ENCODE results near the gene C10orf62. TPM values are rescaled to one million over a fixed set of nuclear protein-coding genes. Genes with fewer than 3 reads are reported as not detected.
"Not testable (repeated sequence)": the region's sequence is repeated elsewhere in the genome, so short reads cannot be mapped to it uniquely, and the experiment has no call there.

C10orf62 gene
- total RNA-seq, 2 donors from 2014 or later: not detected

- Mint-ChIP-seq H3K9me3 (no peaks in the 10 kb centered on the region), H3K4me1 (ENCODE audit: low read depth) (peaks cover 23% of the 10 kb centered on the region), H3K4me3 (no peak within 1 kb of the TSS), H3K36me3 (ENCODE audit: insufficient read depth in 2 of 2) (no peaks in the 10 kb centered on the region), H3K27me3 (ENCODE audit: low read depth) (no peaks in the 10 kb centered on the region), H3K27ac (no peak within 1 kb of the TSS)
- peak; percentile 59 to 63 for ATAC-seq (replicated peaks in 1 of 2)
- DNase-seq: peak; percentile 62 to 63
These were observed 17.1 kb upstream of the C10orf62 start, which contains the start of gene ANKRD2 for GRCh38 chr10:97572214-97572989. ANKRD2 (plus strand) TSS chr10:97572779; CDS start chr10:97572789, 10 bp downstream.

- ATAC-seq (replicated peaks in 1 of 2) (no peak), DNase-seq (no peak)
- Mint-ChIP-seq H3K9me3 (no peaks in the 10 kb centered on the region), H3K4me3 (no peak overlapping the region), H3K4me1 (ENCODE audit: low read depth) (peaks cover 23% of the 10 kb centered on the region), H3K27ac (no peak overlapping the region), H3K27me3 (ENCODE audit: low read depth) (no peaks in the 10 kb centered on the region), H3K36me3 (ENCODE audit: insufficient read depth in 2 of 2) (no peaks in the 10 kb centered on the region)
These were observed 16.5 kb upstream of the C10orf62 start for GRCh38 chr10:97573021-97573420.

- Mint-ChIP-seq H3K4me1 (ENCODE audit: low read depth) (peaks cover 23% of the 10 kb centered on the region), H3K27me3 (ENCODE audit: low read depth) (no peaks in the 10 kb centered on the region), H3K4me3 (no peak overlapping the region), H3K27ac (no peak overlapping the region), H3K9me3 (no peaks in the 10 kb centered on the region), H3K36me3 (ENCODE audit: insufficient read depth in 2 of 2) (no peaks in the 10 kb centered on the region)
- ATAC-seq (replicated peaks in 1 of 2) (peak; percentile 68 to 75), DNase-seq (no peak)
These were observed 15.8 kb upstream of the C10orf62 start for GRCh38 chr10:97573672-97574071.

GRCh38 chr10:97574374-97575126, 15.0 kb upstream of the C10orf62 start:
- no peak for ATAC-seq (replicated peaks in 1 of 2)
- Mint-ChIP-seq H3K4me1 (ENCODE audit: low read depth) (peaks cover 23% of the 10 kb centered on the region), H3K9me3 (no peaks in the 10 kb centered on the region), H3K27ac (no peak overlapping the region), H3K27me3 (ENCODE audit: low read depth) (no peaks in the 10 kb centered on the region), H3K36me3 (ENCODE audit: insufficient read depth in 2 of 2) (no peaks in the 10 kb centered on the region), H3K4me3 (no peak overlapping the region)
- no peak for DNase-seq

GRCh38 chr10:97575127-97575668, 14.3 kb upstream of the C10orf62 start:
- Mint-ChIP-seq H3K27ac (no peak overlapping the region), H3K9me3 (no peaks in the 10 kb centered on the region), H3K27me3 (ENCODE audit: low read depth) (no peaks in the 10 kb centered on the region), H3K4me1 (ENCODE audit: low read depth) (peaks cover 23% of the 10 kb centered on the region), H3K36me3 (ENCODE audit: insufficient read depth in 2 of 2) (no peaks in the 10 kb centered on the region), H3K4me3 (no peak overlapping the region)
- no peak for ATAC-seq (replicated peaks in 1 of 2)
- no peak for DNase-seq

GRCh38 chr10:97576487-97576886, 13.0 kb upstream of the C10orf62 start:
- not testable (repeated sequence) for ATAC-seq (replicated peaks in 1 of 2)

GRCh38 chr10:97577701-97578100, 11.8 kb upstream of the C10orf62 start:
- Mint-ChIP-seq H3K27me3 (ENCODE audit: low read depth) (no peaks in the 10 kb centered on the region), H3K4me3 (no peak overlapping the region), H3K27ac (no peak overlapping the region), H3K9me3 (no peaks in the 10 kb centered on the region), H3K36me3 (ENCODE audit: insufficient read depth in 2 of 2) (no peaks in the 10 kb centered on the region), H3K4me1 (ENCODE audit: low read depth) (peaks cover 23% of the 10 kb centered on the region)
- DNase-seq: no peak
- no peak for ATAC-seq (replicated peaks in 1 of 2)

More at GRCh38 chr10:97576487-97576886, 13.0 kb upstream of the C10orf62 start:
- H3K9me3 Mint-ChIP-seq; H3K27ac Mint-ChIP-seq; H3K4me3 Mint-ChIP-seq; H3K27me3 Mint-ChIP-seq (ENCODE audit: low read depth); H3K36me3 Mint-ChIP-seq (ENCODE audit: insufficient read depth in 2 of 2); DNase-seq: not testable (repeated sequence)
- H3K4me1 Mint-ChIP-seq (ENCODE audit: low read depth): peaks cover 23% of the 10 kb centered on the region

GRCh38 chr10:97578171-97578844, 11.2 kb upstream of the C10orf62 start:
- Mint-ChIP-seq H3K27me3 (ENCODE audit: low read depth) (no peaks in the 10 kb centered on the region), H3K36me3 (ENCODE audit: insufficient read depth in 2 of 2) (no peaks in the 10 kb centered on the region), H3K4me1 (ENCODE audit: low read depth) (peaks cover 19% of the 10 kb centered on the region), H3K4me3 (no peak overlapping the region), H3K27ac (no peak overlapping the region), H3K9me3 (no peaks in the 10 kb centered on the region)
- no peak for ATAC-seq (replicated peaks in 1 of 2)
- no peak for DNase-seq

- H3K36me3 Mint-ChIP-seq (ENCODE audit: insufficient read depth in 2 of 2): no peaks in the 10 kb centered on the region
- H3K27ac Mint-ChIP-seq: no peak overlapping the region
- H3K4me1 Mint-ChIP-seq (ENCODE audit: low read depth): no peaks in the 10 kb centered on the region
- no peaks in the 10 kb centered on the region for H3K27me3 Mint-ChIP-seq (ENCODE audit: low read depth)
- no peaks in the 10 kb centered on the region for H3K9me3 Mint-ChIP-seq
- H3K4me3 Mint-ChIP-seq: no peak overlapping the region
- no peak for DNase-seq
- no peak for ATAC-seq (replicated peaks in 1 of 2)
These were observed 8.8 kb upstream of the C10orf62 start for GRCh38 chr10:97580421-97581367.

- no peaks in the 10 kb centered on the region for H3K9me3 Mint-ChIP-seq
- no peak for ATAC-seq (replicated peaks in 1 of 2)
These were observed 7.4 kb upstream of the C10orf62 start for GRCh38 chr10:97582169-97582568.

GRCh38 chr10:97583476-97583875, 6.0 kb upstream of the C10orf62 start:
- H3K9me3 Mint-ChIP-seq: no peaks in the 10 kb centered on the region
- no peak overlapping the region for H3K4me3 Mint-ChIP-seq
- H3K27ac Mint-ChIP-seq: no peak overlapping the region
- DNase-seq: no peak
- ATAC-seq (replicated peaks in 1 of 2): no peak
- H3K27me3 Mint-ChIP-seq (ENCODE audit: low read depth): no peaks in the 10 kb centered on the region
- H3K4me1 Mint-ChIP-seq (ENCODE audit: low read depth): no peaks in the 10 kb centered on the region
- no peaks in the 10 kb centered on the region for H3K36me3 Mint-ChIP-seq (ENCODE audit: insufficient read depth in 2 of 2)

More at GRCh38 chr10:97582169-97582568, 7.4 kb upstream of the C10orf62 start:
- H3K27ac Mint-ChIP-seq: no peak overlapping the region
- no peaks in the 10 kb centered on the region for H3K27me3 Mint-ChIP-seq (ENCODE audit: low read depth)
- H3K4me1 Mint-ChIP-seq (ENCODE audit: low read depth): no peaks in the 10 kb centered on the region
- H3K4me3 Mint-ChIP-seq: no peak overlapping the region
- DNase-seq: no peak
- H3K36me3 Mint-ChIP-seq (ENCODE audit: insufficient read depth in 2 of 2): no peaks in the 10 kb centered on the region

Measured in activated T-cell treated with anti-CD3 and anti-CD28 coated beads, Interleukin-2, amount 50 U/mL, for 72 hours (primary cell).